K562 (cell line): ENCODE measurements around the gene HLA-DMB. TPM values are rescaled to one million over a fixed set of nuclear protein-coding genes. Genes with fewer than 3 reads are reported as not detected.
A peak's percentile ranks its signal among the peaks of the same experiment; 100 is the strongest.

Source experiments
- ATF7 ChIP-seq: fragments of 450-650 bp; IDR thresholded peaks from 2 replicates; pipeline ENCODE4 v1.7.1; 2014; ENCODE audit warnings: mild to moderate bottlenecking, moderate library complexity
- EGR1 ChIP-seq: fragments of 450-650 bp; conservative IDR thresholded peaks from 2 replicates; pipeline ENCODE4 v1.6.1; 2017; ENCODE audit warnings: mild to moderate bottlenecking
- EP300 ChIP-seq: IDR thresholded peaks from 2 replicates; pipeline ENCODE4 v1.6.1; 2012; ENCODE audit warnings: low read length, improper control_type of control experiment
- FOXK2 ChIP-seq, 2 experiments: fragments of 450-650 bp; IDR thresholded peaks in 1 of 2; conservative IDR thresholded peaks in 1 of 2; 2 replicates each; pipeline ENCODE4 v1.6.1; 2016; ENCODE audit warnings: low read depth in 2 of 2, mild to moderate bottlenecking in 1 of 2
- HDGF ChIP-seq: fragments of 450-650 bp; IDR thresholded peaks from 2 replicates; pipeline ENCODE4 v1.6.1; 2016
- HEY1 ChIP-seq: fragments of 250-450 bp; sonication (Bioruptor Pico); IDR thresholded peaks from 2 replicates; pipeline ENCODE4 v1.5.0; 2020; ENCODE audit warnings: mild to moderate bottlenecking, moderate library complexity, borderline replicate concordance
- HNRNPLL ChIP-seq: fragments of 200-400 bp; formaldehyde crosslinking; IDR thresholded peaks from 2 replicates; pipeline ENCODE4 v1.6.1; 2017; ENCODE audit warnings: low read length, low read depth, mild to moderate bottlenecking; ENCODE audit not compliant: poor library complexity, severe bottlenecking
- IFI16 ChIP-seq: fragments of 250-450 bp; sonication (Bioruptor Pico); IDR thresholded peaks from 2 replicates; pipeline ENCODE4 v2.1.2; 2022; ENCODE audit warnings: mild to moderate bottlenecking, inconsistent platforms
- KDM4B ChIP-seq, 2 experiments: fragments of 450-650 bp in 1 of 2; sonication (generic) in 1 of 2; IDR thresholded peaks; 2 replicates each; pipeline ENCODE4 v1.6.1; 2016 to 2017; ENCODE audit warnings: borderline replicate concordance in 2 of 2, antibody characterized with exemption in 1 of 2, low read depth in 1 of 2, mild to moderate bottlenecking in 1 of 2
- MAX ChIP-seq: sonication (generic); formaldehyde crosslinking; IDR thresholded peaks from 2 replicates; pipeline ENCODE4 v1.9.0; 2022; ENCODE audit warnings: mild to moderate bottlenecking, missing genetic modification reagents
- MCM2 ChIP-seq: fragments of 450-650 bp; IDR thresholded peaks from 2 replicates; pipeline ENCODE4 v1.6.1; 2017; ENCODE audit warnings: low read depth, mild to moderate bottlenecking
- MECOM ChIP-seq: fragments of 250-450 bp; sonication (Bioruptor Pico); IDR thresholded peaks from 2 replicates; pipeline ENCODE4 v1.8.0; 2022; ENCODE audit warnings: inconsistent platforms
- RAD51 ChIP-seq: fragments of 450-650 bp; IDR thresholded peaks from 2 replicates; pipeline ENCODE4 v1.7.1; 2016; ENCODE audit warnings: low read depth, mild to moderate bottlenecking, borderline replicate concordance
- RBM25 ChIP-seq: fragments of 200-400 bp; formaldehyde crosslinking; IDR thresholded peaks from 2 replicates; pipeline ENCODE4 v1.6.1; 2018; ENCODE audit warnings: low read length, low read depth, moderate library complexity; ENCODE audit not compliant: severe bottlenecking
- STAT6 ChIP-seq: sonication (generic); formaldehyde crosslinking; IDR thresholded peaks from 2 replicates; pipeline ENCODE4 v1.8.1; 2023; ENCODE audit warnings: mild to moderate bottlenecking, missing genetic modification reagents
- ZNF143 ChIP-seq: sonication (generic); formaldehyde crosslinking; IDR thresholded peaks from 2 replicates; pipeline ENCODE4 v1.9.0; 2022; ENCODE audit warnings: mild to moderate bottlenecking, missing genetic modification reagents
- ZNF263 ChIP-seq: sonication (generic); formaldehyde crosslinking; IDR thresholded peaks from 2 replicates; pipeline ENCODE4 v1.8.0; 2022; ENCODE audit warnings: mild to moderate bottlenecking, missing genetic modification reagents, borderline replicate concordance
- ZNF740 ChIP-seq, 3 experiments: fragments of 200-800 bp in 1 of 3; sonication (Bioruptor generic) in 1 of 3; sonication (generic) in 1 of 3; formaldehyde crosslinking in 1 of 3; IDR thresholded peaks; 2 replicates each; pipeline versions ENCODE4 v1.6.1 to v1.8.0; 2016 to 2022; ENCODE audit warnings: mild to moderate bottlenecking in 2 of 3, missing compliant biosample characterization in 2 of 3, missing genetic modification characterization in 2 of 3, missing genetic modification reagents in 1 of 3
- ZNF79 ChIP-seq: fragments of 250-450 bp; sonication (Bioruptor Pico); IDR thresholded peaks from 2 replicates; pipeline ENCODE4 v1.4.0; 2020; ENCODE audit warnings: low read depth, mild to moderate bottlenecking, moderate library complexity
- polyA plus RNA-seq, 8 experiments: library from polyadenylated mRNA; depleted of rRNA in 4 of 8; stranded (reverse) in 5 of 8; unstranded in 3 of 8; fragments of >200 nt; fragmentation: Nextera tagmentation in 2 of 8; fragmentation: Illumina TruSeq in 1 of 8; extraction: Ambion mirVana in 2 of 8; extraction: Trizol in 1 of 8; gene quantifications; 2 replicates each; pipeline versions ENCODE4 v1.2.1 to v1.2.3, GENCODE V29; 2011 to 2014; ENCODE audit warnings: inconsistent platforms in 1 of 8, missing spikeins in 1 of 8
- total RNA-seq, 7 experiments: library from RNA; depleted of rRNA in 6 of 7; stranded (reverse); fragments of >200 nt in 6 of 7; fragmentation: Illumina TruSeq in 2 of 7; extraction: Trizol in 2 of 7; gene quantifications; 2 replicates each; pipeline versions ENCODE4 v1.2.1 to v1.2.3, GENCODE V29; 2011 to 2021; ENCODE audit warnings: low replicate concordance in 1 of 7
- TF ChIP-seq, protein P1 (sequence below): fragments of 450-650 bp; formaldehyde crosslinking; IDR thresholded peaks from 2 replicates; pipeline ENCODE4 v1.4.0; 2020; ENCODE audit warnings: mild to moderate bottlenecking, moderate library complexity

The HLA-DMB gene
- total and polyA plus RNA-seq, 9 of the 15 experiments (the other 6 are each of a cell fraction or from before 2014, with no cell fraction given), result 0.38 TPM; not detected in 8

DNA sequence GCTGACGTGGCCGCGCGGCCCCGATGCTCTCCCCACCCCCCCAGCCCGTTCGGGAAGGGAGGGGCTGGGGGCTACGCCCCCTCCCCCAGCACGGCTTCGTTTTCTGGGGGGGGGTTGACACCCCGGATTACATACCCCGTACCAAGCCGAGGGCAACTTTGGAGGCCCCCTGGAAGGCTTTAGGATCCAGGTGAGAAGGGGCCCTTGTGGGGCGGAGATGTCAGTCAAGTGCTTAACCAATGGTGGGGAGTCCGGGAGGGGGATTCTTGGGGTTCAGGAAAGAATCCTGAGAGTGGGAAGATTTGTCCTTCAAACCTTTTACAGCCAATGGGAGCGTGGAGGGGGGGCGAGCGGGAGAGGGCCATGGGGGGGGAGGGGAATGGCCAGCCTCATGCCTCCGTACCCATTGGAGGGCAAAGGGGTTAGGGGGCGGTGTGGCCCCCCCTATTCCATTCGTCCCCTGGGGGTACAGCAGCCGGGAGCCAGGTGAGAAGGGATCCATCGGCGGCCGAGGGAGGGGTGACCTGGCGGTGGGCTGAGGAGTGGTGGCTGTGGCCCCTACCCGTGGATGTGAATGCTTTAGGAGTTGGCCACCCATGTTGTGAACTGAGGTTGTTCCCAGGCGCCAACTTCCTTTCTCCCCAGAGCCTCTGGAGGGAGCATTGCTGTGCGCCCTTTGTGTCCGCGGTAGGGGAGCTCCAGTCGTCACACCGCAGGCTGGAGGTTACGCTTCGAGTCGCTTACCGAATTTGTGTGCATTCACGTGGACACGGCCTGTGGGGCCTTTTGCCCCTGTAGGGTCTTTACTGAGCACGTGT is 28.2 kb upstream of the HLA-DMB start (continued):
- no peak; the same call in 1 of the 2 replicates for TF ChIP-seq STAT6 (CRISPR knock-in tag)
- no peak; the same call in 1 of the 2 replicates for TF ChIP-seq ZNF263 (CRISPR knock-in tag)
- no peak; the same call in 1 of the 2 replicates for TF ChIP-seq MECOM
- peak; percentile 21 for TF ChIP-seq RBM25
- TF ChIP-seq ZNF740 (CRISPR knock-in tag; IDR thresholded peaks at IDR 0.05), result peak; percentile 37
- peak in 1 of 2 experiments; percentile 99; a peak in 3 of 4 replicates for TF ChIP-seq ZNF740 (tag; IDR thresholded peaks at IDR 0.05)
- peak; percentile 26; the same call in 1 of the 2 replicates for TF ChIP-seq EP300
- TF ChIP-seq EGR1, result peak; percentile 68
- TF ChIP-seq ATF7, result no peak
- no peak for TF ChIP-seq RAD51
- TF ChIP-seq, protein P1, sequence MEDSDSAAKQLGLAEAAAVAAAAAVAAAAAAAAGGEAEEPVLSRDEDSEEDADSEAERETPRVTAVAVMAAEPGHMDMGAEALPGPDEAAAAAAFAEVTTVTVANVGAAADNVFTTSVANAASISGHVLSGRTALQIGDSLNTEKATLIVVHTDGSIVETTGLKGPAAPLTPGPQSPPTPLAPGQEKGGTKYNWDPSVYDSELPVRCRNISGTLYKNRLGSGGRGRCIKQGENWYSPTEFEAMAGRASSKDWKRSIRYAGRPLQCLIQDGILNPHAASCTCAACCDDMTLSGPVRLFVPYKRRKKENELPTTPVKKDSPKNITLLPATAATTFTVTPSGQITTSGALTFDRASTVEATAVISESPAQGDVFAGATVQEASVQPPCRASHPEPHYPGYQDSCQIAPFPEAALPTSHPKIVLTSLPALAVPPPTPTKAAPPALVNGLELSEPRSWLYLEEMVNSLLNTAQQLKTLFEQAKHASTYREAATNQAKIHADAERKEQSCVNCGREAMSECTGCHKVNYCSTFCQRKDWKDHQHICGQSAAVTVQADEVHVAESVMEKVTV (CRISPR knock-in tag), result no peak
- peak; percentile 96 for TF ChIP-seq MAX (CRISPR knock-in tag)
- peak; percentile 45; the same call in 1 of the 2 replicates for TF ChIP-seq HDGF
- TF ChIP-seq IFI16 (CRISPR knock-in tag), result no peak
- 0 out of 2 replicates have a peak, but pooled peaks have one; percentile 33 for TF ChIP-seq HEY1 (CRISPR knock-in tag)
- TF ChIP-seq FOXK2 (conservative IDR thresholded peaks at IDR 0.05 in 1 of 2, IDR thresholded peaks at IDR 0.05 in 1 of 2; ENCODE audit: low read depth in 2 of 2), result peak in 1 of 2 experiments; percentile 9; a peak in 1 of 4 replicates
- no peak for TF ChIP-seq MCM2
- TF ChIP-seq HNRNPLL, result peak; percentile 50
- 0 out of 2 replicates have a peak, but pooled peaks have one; percentile 23 for TF ChIP-seq ZNF79 (CRISPR knock-in tag)
- peak; percentile 54; the same call in 1 of the 2 replicates for TF ChIP-seq ZNF143 (CRISPR knock-in tag)
- TF ChIP-seq KDM4B (IDR thresholded peaks at IDR 0.05; ENCODE audit: borderline replicate concordance in 2 of 2, low read depth in 1 of 2), result peak in 1 of 2 experiments; percentile 76; a peak in 1 of 4 replicates
